Activated gamma-delta T cell treated with anti-CD3 and anti-CD28 coated beads, Interleukin-2, amount 50 U/mL, for 16 hours (primary cell): ENCODE results near the gene TNFAIP8.

Experiments used
- DNase-seq: peaks from one replicate; pipeline ENCODE4 v3.0.0-alpha.2; 2020; ENCODE audit warnings: low read depth

TNFAIP8 gene

DNA sequence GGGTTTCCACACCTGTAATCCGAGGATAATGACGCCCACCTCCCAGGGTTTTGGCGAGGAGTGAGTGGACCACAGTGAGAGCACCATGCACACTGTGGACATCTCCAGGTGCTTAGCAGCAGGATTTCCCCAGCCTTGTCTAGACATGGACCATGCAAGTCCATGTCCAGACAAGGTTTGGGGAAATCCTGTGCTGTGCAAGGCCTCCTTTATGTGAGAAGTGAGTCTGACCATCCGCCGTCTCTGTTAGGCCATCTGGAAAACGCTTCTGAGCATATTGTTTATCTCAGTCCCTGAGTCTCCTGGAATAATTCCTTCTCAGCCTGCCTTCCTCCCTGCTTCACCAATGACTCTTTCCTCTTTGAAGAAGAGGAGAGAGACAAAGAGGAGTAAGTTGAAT lies 26.2 kb upstream of the TNFAIP8 start:
- no peak for DNase-seq

DNA sequence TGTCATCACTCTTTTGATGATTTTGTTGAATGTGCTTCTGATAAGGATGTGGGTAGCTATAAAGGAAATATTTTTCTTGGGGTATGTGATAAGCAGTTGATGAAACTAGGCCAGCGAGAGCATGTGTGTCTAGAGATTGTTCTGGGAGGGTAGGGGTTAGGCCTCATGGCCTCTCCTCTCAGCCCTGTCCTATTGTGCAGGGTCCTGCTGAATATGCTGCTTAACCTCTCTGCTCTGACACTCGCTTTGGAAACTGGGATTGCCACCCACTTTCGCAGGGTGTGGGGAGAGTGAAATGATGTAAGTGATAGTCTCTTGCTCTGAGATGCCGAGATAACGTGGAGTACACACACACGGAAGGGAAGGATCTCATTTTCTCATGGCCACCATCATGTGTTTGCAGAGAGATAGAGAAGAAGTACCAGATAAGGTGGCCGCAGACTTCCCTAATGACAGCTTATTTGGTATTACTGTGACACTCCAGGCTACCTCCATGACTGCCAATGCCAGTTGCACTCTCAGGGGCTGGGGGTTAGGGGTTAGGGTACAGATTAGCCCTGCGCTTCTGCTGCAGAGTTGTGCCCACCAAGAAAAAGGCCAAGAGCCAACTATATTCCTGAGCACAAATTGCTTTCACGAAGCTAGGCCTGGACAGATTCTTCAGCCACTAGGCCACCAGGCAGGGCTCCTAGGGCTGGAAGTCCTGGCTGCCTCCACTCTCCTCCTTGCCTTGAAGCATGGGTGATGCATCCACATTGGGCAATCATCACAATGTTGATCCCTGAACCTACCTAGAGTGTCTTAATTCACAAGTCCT lies 25.2 kb upstream of the TNFAIP8 start:
- no peak for DNase-seq

DNA sequence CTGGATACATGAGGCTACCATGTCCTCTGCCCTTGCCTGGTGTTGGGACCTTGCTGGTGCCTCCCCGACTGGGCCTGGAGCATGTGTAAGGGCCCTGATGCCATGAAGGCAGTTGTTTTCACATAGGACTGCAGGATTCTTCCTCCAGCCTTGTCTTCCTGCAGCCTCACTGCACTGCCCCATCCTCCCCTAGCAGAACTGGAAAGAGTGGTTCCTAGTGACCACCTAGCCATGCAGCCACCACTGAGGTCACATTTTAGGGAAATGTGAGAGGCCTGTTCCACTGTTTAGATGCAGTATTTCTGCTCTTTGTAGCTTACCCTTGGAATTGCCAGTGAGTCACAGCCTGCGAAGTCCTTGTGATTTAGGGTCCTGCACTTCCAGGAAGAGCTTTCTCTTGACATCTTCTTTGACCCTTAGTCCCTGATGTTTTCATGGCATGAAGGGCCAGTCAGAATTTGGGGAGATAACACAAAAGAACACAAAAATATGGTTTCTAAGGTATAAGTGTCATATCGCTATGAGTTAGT lies 24.2 kb upstream of the TNFAIP8 start:
- DNase-seq = no peak

DNA sequence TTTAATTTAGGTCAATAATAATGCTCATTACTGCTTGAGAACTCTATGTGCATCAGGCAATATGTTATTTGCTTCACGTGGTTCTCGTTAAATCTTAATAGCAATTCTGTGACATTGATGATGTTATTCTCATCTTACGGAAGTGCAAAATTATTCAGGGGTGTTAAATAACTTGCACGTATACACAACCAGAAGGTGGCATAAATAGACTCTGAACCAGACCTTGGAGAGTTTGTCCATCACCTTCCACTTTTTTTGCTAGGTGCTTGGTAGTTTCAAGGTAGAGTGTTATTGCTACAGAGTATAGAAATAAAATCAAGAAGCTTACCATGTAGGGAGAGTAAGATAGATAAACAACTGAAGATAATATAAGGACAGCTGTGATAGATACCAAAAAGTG lies 23.6 kb upstream of the TNFAIP8 start:
- DNase-seq = no peak

DNA sequence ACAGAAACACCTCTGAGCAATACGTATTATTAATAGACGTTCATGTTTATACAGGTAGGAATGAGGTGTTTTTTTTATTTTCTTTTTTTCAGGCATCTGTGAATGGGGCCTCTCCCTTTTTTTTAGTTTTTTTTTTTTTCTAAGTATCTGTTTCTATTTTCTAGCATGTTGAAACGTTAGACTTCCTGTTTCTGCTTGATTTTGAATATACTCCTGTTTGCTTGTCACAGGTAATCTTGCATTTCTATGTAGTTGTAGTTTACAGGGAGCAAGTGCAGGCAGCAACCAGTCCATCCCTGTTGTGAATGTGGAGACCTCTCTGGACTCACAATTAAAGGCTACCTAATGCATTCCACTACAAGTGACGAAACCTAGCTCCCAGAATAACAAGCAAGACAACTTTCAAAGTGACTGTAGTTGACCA lies 22.8 kb upstream of the TNFAIP8 start:
- DNase-seq = no peak

DNA sequence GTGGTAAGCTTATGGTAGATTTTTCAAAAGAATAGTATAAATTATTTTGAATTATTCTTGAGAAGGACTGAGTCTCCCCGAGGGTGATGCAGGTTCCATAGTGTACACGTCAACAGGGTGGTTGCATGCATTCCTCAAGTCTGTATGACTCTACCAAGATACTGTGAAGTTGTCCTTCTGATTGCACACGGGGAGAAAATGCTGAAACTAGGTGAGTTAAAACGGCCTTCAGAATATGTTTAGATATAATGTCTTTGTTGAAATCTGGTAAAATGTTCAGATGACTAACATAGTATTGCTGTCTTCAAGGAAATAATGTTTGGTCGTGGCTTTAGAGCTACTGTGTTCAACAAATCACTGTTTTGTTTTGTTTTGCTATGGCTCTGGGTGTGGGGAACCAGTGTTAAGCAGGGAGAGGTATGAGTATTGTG lies 22.4 kb upstream of the TNFAIP8 start:
- DNase-seq = no peak

DNA sequence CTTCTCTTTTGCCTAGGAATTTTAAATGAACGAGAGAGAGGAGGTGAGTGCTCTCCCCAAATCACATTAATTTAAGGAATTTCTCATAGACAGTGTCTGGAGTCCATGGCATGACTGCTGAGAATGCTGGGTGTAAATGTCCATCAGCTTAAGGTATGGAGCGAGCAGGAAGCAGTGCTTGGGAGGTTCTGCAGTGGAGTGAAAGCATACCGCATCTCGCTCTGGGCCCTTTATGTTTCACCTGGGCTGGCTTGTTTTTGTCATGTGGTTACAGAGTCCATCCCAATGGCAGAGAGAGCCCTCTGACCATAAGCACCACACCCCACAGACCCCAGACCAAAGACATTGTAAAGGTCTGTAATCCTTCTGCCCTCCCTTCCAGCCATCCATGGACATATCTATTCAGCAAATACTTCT lies 20.6 kb upstream of the TNFAIP8 start:
- DNase-seq = no peak

DNA sequence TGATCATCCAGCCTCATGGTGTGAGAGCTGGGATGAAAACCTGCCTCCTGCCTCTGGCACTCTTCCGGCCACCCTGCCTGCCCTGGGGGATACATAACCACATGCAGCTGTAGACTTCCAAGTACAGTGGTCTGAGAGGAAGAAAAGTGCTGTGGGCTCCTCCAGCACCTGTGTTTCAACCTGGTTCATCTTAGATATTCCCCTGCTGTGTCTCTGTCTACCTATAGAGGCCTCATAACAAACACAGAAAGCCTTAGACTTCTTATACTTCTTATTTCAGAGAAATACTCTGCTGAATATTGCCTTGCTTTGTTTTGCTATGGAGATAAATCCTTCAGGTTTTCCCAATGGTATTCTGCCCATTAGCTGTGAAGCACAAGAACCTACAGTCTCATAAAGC lies 19.6 kb upstream of the TNFAIP8 start:
- DNase-seq = no peak

DNA sequence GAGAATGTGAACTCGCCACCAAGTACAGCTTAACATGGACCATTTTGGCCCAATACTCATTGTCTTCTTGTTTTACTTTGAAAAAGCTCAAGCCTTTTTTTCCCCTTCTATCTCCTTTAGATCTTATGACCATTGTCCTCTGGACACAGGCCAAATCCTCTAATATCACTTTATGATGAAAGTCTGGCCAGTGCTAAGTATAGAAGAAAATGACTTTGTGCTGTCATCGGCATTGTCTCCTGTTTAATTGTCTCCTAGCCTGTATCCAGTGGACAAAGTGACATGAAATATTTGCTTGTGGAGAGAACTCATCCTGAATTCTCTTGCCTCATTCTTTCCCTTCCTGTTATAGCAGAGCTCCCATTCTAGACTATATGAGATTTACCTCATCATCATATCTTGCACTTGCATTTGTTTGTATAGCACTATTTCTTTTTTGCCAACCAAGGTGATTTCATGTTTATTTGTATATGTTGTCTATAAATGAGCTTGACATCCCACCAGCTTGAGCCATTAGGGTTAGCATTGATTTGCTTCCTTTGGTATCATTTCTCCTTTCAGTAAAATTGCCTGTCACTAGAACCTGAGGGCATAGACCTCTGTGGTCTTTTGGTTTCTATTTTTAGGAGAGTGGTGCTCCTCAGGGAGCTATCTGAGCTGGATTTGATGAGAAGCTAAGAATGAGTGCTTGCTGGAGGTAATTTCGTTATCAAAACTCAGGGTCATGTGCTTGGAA lies 18.8 kb upstream of the TNFAIP8 start:
- no peak for DNase-seq

DNA sequence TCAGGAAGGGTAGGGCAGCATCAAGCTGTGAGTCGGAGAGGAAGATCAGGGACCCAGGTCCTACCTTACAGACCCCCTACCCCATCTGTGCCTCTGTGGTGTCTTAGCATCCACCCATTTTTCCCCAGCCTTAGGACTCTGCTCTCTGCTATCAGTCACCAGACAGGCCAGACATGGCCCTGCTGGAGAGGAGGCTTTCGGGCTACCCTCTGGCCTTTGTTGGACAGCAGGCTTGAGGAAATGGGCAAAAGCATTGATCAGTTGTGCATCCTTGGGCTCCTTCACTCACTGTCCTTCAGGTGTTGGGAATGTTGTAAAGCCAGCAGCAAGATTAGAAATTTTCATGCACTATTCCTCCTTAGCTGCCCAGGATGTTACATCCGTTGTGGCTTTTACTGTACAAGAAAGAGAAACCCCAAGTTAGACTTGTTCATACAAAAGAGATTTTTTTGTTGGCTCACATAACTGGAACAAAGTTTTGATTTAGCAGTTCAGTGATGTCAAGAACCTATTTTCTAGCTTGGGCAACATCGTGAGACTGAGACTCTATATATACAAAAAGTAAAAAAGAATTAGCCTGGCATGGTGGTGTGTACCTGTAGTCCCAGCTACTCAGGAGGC lies 17.4 kb upstream of the TNFAIP8 start:
- no peak for DNase-seq

DNA sequence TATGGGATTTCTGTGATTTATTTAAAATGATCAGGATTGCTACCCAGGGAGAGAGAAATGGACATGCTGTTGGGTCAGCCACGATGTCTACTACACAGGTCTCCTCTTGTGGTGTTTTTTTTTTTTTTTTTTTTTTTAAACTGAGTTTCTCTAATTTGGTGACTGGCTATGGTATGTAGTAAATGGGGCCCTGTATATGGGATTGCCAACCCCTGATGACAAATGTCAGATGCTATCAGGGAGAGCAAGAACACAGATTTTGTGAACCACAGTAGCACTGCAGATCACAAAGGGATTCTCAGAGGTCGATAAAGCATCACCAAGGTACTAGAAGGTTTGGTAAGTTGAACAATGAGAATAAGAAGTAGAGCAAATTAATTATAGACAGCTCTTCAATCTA lies 16.5 kb upstream of the TNFAIP8 start:
- DNase-seq = no peak

DNA sequence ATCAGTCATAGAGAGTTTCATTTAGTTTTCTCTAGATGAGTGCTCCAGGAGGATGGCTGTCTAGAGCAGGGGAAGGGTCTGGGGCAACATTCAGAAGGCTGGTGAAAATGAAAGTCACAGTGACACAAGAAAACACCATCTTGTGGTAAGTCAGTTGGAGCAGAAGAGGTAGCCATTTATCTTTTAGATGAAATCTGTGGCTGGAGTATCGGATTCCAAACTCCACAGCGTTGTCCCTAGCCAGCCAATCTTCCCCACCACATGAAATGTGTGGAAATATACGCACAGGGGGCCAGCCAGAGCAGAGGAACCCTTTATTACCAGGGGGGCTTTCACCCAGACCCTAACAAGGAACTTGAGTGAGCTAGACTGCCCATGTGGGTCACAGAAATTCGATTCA lies 15.9 kb upstream of the TNFAIP8 start:
- no peak for DNase-seq

DNA sequence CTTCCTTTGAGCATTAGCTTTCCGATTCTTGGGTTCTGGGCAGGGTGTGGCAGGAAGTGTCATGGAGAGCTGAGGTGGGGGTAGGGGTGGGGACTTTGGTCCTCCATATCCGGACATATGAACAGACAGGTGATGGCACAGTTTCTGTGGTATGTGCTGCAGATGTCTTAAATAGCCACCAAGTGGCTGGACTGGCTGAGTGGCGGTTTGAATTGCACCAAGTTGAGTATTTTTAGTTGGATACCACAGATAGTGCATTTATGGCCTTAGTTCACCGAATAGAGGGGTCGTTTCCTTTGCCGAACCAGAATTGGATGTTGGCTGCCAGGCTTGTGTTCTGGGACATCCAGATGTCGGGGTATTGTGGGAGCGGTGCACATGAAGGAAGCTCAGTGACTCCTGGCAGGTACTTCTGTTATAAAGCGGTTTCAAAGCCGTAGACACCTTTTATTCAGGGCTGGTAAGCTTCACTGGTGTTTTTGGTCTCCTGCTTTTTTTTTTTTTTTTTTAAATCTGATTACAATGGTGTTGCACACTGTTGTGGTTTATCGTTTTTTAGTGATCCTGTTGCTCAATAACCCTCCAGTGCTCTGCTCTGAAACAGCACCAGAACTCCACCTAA lies 15.1 kb upstream of the TNFAIP8 start:
- DNase-seq = no peak

DNA sequence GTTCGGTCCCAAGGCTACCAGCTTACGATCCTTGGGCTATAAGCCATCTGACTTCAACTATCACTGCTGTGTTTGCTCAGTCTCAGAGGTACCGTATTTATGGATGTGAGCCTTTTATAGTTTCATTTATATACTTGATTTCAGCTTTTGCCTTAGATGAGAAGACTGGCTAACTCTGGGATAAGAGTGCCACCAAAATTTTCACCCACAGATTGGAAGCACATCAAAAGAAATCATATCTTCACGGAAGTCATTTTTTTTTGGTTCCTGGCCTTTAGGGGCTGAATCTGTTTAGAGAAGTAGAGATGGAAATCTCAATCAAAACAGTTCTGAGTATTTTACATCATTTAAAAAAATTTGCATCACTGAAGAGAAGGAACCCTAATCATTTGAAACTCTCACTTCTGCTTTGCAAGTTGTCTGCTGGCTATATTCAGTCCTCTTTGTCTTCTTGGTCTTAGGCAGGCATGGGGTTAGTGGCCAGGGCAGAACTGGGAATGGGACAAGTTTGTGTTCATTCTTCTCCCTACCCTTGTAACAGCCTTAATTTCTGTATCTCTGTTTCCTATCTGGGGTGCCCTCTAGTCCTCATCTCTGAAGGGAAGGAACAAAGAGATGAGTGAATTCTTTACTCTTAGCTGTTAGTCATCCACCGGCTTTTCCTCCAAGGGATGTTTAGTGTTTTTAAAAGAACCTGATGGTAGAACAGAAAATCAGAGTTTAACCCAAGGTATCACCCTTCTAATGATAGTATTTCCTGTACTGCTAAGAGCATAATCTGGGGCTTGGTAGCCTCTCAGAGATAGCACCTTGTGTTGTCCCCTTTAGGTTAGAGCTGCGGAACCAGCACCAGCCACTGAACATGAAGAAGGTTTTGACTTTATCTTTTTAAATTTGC lies 14.1 kb upstream of the TNFAIP8 start:
- no peak for DNase-seq

DNA sequence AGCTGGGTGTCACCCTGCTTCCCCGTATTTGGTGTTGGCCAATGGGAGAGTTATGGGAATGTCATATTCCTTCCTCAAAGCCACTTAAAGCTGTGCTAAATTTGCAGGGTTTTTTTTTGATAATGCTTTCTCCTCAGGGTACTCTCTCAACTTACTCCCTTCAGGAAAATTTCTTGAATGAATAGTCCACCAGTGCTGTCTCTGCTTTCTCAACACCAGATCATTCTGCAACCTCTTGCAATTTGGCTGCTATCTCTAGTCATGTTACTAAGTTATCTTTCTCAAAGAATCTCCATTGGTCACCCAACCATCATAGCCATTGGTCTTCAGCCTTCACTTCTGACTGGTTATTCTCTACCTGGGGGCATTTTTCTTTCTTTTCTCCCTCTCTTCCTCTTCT lies 13.4 kb upstream of the TNFAIP8 start:
- DNase-seq = no peak

DNA sequence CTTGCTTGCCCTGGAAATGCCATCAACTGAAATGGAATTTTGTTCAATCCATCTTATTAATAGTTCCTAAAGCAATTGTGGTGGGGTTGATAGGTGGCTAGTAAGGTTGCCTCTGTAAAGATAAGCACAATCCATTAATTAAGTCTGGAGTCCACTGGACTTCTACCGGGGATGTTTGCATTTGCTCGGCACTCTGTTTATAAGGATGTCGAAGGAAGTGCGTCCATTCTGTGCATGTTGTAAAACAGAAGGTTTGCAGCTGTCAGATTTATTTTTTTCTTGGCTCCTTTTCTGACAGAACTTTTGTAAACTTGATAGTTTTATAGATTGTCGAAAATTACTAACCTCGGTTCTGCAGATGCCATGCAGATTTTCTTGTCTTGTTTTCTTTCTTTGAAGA lies 12.8 kb upstream of the TNFAIP8 start:
- no peak for DNase-seq

DNA sequence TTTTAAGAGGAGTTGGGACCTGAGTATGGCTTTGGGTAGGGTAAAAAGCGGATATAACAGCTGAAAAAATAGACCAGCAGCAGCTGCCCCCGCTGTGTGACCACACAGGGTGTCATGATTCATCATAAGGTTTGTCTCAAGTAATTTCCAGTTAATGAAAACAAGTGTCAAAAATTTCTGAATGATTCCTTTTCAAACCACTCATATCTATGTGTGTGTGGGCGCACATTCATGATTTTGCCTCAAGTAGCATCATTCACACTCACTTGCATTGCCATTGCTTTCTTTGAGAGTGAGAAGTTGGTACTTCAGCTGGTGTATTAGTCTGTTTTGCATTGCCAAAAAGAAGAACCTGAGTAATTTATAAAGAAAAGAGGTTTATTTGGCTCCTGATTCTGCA lies 12.1 kb upstream of the TNFAIP8 start:
- DNase-seq = peak; percentile 45

DNA sequence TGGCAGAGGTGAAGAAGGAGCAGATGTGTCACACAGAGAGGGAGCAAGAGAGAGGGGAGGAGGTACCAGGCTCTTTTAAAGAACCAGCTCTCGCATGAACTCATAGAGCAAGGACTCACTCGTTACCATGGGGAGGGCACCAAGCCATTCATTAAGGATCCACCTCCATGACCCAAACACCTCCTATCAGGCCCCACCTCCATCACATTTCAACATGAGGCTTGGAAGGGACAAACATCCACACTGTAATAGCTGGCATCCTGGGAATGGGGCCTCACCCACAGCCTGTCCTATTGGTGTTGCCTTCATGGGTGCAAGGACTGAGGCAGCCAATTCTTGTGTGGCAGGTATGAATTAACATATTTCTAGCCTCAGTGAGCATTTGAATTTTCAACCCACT lies 11.6 kb upstream of the TNFAIP8 start:
- DNase-seq = no peak

DNA sequence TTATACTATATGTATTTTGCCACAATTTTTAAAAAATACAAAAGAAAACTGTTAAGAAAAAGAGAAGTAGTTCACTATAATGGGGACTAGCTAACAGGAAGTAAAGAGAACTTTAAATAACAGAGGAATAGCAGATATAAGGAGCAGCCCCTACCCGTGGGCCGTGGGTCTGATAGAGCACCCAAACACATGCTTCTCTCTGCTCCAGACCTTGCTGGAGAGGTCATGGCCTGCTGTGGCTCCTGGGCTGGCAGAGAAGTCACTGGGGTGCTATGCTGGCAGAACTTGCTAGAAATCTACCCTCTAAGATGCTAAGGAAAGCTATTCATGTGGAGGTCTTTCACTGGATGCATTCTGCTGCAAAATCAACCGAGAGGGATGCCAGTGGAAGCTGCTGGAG lies 10.0 kb upstream of the TNFAIP8 start:
- DNase-seq = no peak

DNA sequence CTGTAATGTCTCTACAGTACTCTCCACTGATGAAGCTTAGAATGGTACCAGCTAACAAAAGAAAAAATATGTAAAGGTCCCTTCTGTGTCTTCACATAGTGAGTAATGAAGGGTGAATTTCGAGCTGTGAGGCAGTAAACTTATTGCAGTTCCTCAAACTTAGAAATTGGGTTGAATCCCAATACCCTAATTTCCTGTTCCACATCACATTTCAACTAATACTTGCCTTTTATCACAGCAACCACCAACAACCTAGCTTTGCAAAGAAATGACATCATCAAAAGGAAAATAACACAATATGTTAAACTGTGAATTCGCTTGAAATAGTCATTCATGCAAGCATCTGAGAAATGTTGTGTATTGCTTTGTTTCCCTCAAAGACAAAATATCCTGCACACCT lies 9.4 kb upstream of the TNFAIP8 start:
- no peak for DNase-seq

DNA sequence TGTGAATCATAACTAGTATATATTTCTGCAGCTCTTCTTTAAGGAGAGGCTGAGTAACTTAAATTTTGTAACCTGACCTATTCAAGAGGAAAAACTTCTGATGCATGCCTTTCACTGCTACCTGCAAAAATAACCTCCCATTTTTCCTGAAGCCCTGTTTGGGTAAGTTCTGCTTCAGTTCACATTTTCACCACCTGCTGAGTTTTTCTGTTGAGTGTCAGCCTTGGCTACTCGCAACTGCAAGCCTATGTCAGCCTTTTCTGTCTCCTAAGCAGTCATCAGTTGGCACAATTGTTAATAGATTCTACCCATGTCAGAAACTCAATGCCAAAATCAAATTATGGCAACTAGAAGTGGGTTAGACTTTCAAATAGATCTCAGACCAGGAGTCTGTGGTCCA lies 8.2 kb upstream of the TNFAIP8 start:
- DNase-seq = no peak
